Retinal pigment epithelial cell (primary cell): ENCODE results near the gene PTPN12.
A peak's percentile ranks its signal among the peaks of the same experiment; 100 is the strongest.
"Not testable (repeated sequence)": the region's sequence is repeated elsewhere in the genome, so short reads cannot be mapped to it uniquely, and the experiment has no call there.

ENCODE experiments used
- DNase-seq: peaks from one replicate; pipeline ENCODE4 v3.0.0-alpha.2; 2010; ENCODE audit warnings: low read depth
- H3K4me3 ChIP-seq: 2 replicates; pipeline ENCODE4 v1.5.1; 2011; ENCODE audit warnings: mild to moderate bottlenecking, low read length, control low read depth, moderate library complexity
- TF ChIP-seq, protein P1 (sequence below): conservative IDR thresholded peaks from 2 replicates; pipeline ENCODE4 v1.5.1; 2011; ENCODE audit warnings: low read depth, low read length, control low read depth, inconsistent platforms

The PTPN12 gene

GRCh38 chr7:77537136-77537777 is at the start of gene PTPN12:
Gene PTPN12, plus strand, starts transcription at chr7:77537295. Its CDS starts 252 bp downstream, at chr7:77537547.
- TF ChIP-seq, protein P1, sequence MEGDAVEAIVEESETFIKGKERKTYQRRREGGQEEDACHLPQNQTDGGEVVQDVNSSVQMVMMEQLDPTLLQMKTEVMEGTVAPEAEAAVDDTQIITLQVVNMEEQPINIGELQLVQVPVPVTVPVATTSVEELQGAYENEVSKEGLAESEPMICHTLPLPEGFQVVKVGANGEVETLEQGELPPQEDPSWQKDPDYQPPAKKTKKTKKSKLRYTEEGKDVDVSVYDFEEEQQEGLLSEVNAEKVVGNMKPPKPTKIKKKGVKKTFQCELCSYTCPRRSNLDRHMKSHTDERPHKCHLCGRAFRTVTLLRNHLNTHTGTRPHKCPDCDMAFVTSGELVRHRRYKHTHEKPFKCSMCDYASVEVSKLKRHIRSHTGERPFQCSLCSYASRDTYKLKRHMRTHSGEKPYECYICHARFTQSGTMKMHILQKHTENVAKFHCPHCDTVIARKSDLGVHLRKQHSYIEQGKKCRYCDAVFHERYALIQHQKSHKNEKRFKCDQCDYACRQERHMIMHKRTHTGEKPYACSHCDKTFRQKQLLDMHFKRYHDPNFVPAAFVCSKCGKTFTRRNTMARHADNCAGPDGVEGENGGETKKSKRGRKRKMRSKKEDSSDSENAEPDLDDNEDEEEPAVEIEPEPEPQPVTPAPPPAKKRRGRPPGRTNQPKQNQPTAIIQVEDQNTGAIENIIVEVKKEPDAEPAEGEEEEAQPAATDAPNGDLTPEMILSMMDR, result no peak
- H3K4me3 ChIP-seq, result peak within 1 kb of the TSS; percentile 98
- DNase-seq, result no peak

- no peak overlapping the region for H3K4me3 ChIP-seq
- TF ChIP-seq, protein P1, result no peak
- no peak for DNase-seq
Observed at GRCh38 chr7:77488986-77489385, 48.1 kb upstream of the PTPN12 start.

DNA sequence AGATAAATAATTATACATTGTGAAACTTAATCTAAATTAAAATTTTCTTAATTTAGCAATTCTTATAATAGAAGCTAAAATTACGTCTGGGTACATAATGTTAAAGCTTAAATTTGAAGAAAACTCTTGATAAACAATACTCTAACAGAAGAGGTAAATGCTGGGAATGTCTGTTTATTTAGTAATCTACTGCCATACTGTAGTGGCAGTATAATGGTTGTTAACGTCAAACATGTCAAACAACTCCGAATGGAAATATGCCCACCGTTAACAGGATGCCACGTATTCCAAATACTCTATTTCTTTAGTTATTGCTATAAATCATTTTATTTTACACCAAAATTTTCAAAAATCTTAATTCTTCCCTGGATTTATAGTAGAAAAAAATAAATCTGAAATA is 40.0 kb upstream of the PTPN12 start:
- no peak for DNase-seq
- TF ChIP-seq, protein P1, result no peak
- H3K4me3 ChIP-seq, result no peak overlapping the region

DNA sequence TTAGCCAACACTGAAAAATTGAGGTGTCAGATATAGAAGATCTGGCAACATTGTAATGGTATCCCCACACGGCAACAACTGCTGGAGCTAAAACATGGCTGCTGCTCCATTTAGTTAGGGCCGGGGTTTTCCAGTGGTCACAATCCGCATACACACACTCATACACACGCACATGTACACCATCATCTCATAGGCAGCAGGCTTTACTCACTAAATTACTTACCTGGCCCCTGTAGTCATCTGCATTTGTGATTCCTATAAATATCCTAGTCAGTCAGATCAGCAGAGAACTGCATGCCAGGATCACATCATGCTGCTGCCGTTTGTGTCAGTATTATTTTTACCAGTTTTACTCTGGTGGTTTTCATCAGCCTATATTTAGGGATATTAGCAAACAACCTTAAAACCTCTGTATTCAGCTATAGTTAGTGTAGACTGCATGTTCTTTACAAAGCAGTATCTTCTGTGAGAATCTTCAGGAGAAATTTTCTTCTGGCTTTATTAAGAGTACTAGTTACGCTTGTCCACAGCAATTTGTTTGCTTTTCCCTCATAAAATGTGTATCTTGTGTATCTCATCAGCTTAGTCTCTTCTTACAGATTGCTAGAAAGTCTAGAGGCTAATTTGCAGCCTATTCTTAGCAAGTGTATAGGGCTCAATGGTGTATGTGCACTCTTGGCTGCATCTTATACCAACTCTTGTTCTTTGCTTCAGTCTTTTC is 38.3 kb upstream of the PTPN12 start:
- DNase-seq, result no peak
- no peak overlapping the region for H3K4me3 ChIP-seq
- TF ChIP-seq, protein P1, result no peak

- TF ChIP-seq, protein P1, result no peak
- DNase-seq, result no peak
- H3K4me3 ChIP-seq, result no peak overlapping the region
Observed at GRCh38 chr7:77501192-77501515, 35.9 kb upstream of the PTPN12 start.

- DNase-seq, result no peak
- no peak overlapping the region for H3K4me3 ChIP-seq
- TF ChIP-seq, protein P1, result no peak
Observed at GRCh38 chr7:77504951-77505350, 32.1 kb upstream of the PTPN12 start.

DNA sequence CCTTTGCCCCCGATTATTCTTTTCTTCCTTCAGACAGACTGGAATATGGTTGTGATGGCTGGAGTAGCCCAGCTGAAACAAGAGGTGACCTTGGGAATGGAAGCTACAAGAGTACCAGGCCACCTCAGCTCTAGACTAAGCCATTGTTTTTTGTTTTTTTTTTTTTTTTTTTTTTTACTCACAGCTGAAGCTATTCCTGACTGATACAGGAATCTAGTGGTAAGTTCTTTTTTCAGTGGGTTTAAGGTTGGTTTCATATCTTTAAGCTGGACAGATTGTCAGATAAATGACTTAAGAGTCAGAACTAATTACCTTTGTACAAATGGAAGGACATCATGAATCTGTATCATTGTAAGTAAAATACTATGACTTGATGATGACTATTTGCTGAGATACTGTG is 30.2 kb upstream of the PTPN12 start:
- no peak for DNase-seq
- TF ChIP-seq, protein P1, result no peak
- no peak overlapping the region for H3K4me3 ChIP-seq

DNA sequence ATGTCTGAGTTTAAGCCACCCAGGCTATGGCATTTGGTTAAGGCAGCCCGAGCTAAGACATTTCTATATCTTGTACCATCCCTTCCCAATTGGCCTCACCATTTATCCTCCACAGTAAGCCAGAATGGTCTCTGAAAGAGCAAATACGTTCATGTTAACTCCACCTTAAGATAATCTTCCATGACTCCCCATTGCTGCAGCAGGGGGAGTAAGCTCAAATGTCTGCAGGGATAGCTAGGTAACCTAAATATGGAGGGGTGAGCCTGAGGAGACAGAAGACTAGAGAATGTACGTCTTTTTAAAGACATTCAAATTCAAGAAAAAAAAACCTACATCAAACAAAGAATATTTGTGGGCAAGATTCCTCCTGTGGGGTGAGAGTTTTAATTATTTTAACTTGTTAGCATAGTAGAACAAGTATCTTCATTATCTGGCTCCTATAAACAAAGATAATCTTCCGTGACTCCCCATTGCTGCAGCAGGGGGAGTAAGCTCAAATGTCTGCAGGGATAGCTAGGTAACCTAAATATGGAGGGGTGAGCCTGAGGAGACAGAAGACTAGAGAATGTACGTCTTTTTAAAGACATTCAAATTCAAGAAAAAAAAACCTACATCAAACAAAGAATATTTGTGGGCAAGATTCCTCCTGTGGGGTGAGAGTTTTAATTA is 24.0 kb upstream of the PTPN12 start:
- not testable (repeated sequence) for DNase-seq

More for the DNA sequence above, 24.0 kb upstream of the PTPN12 start:
- H3K4me3 ChIP-seq, result not testable (repeated sequence)
